ENCODE data around the gene ZBTB12. TPM values are rescaled to one million over a fixed set of nuclear protein-coding genes. Genes with fewer than 3 reads are reported as not detected.

Gene ZBTB12
- total and polyA plus RNA-seq, 2 of the 8 experiments (the other 6 are each of a cell fraction or from before 2014, with no cell fraction given), result 20.7 to 40.8 TPM

- Histone ChIP-seq H2BK5ac (ENCODE audit: low read depth, low read length) (no peak overlapping the region), H3K56ac (replicated peaks; ENCODE audit: insufficient read length, low read depth, low read length) (no peak overlapping the region), H2BK15ac (ENCODE audit: low read length) (no peak overlapping the region), H4K8ac (ENCODE audit: extremely low read depth, insufficient read depth, low read length) (no peak overlapping the region), H3K23ac (ENCODE audit: insufficient read length) (no peak overlapping the region), H3K9me3 (ENCODE audit: insufficient read depth in 2 of 2, low read depth in 1 of 2, low read length in 1 of 2) (no peaks in the 10 kb centered on the region), H3K79me1 (ENCODE audit: low read depth, low read length) (no peaks in the 10 kb centered on the region), H3K9ac (replicated peaks in 1 of 4; ENCODE audit: extremely low read depth in 1 of 4, low read depth in 3 of 4, low read length in 3 of 4) (no peak overlapping the region), H3K27ac (ENCODE audit: low read depth, low read length) (no peak overlapping the region), H2AK5ac (ENCODE audit: low read depth, low read length) (no peak overlapping the region), H2BK20ac (ENCODE audit: low read length) (no peak overlapping the region), H2BK120ac (replicated peaks; ENCODE audit: low read depth, low read length) (no peak overlapping the region), H3K14ac (ENCODE audit: insufficient read length) (no peak overlapping the region), H2BK12ac (ENCODE audit: low read depth, low read length) (no peak overlapping the region), H2AFZ (ENCODE audit: low read length) (no peak overlapping the region), H3K27me3 (replicated peaks in 1 of 4; ENCODE audit: control insufficient read depth in 3 of 4, extremely low read depth in 1 of 4, insufficient read depth in 3 of 4, low read length in 3 of 4) (no peaks in the 10 kb centered on the region), H4K91ac (replicated peaks; ENCODE audit: insufficient read length, low read length) (no peak overlapping the region), H3K36me3 (ENCODE audit: control insufficient read depth in 2 of 4, insufficient read depth in 4 of 4, low read length in 3 of 4) (no peaks in the 10 kb centered on the region), H4K20me1 (replicated peaks in 1 of 2; ENCODE audit: control insufficient read depth in 1 of 2, insufficient read depth in 2 of 2, low read length in 2 of 2) (no peaks in the 10 kb centered on the region), H3K23me2 (ENCODE audit: low read depth, low read length) (no peaks in the 10 kb centered on the region), H3K4me1 (replicated peaks in 1 of 4; ENCODE audit: control insufficient read depth in 3 of 4, insufficient read depth in 4 of 4, low read length in 3 of 4) (no peaks in the 10 kb centered on the region), H3K18ac (ENCODE audit: extremely low read depth, low read length) (no peak overlapping the region), H3K4me2 (ENCODE audit: insufficient read depth in 1 of 2, low read depth in 2 of 2, low read length in 2 of 2) (no peak overlapping the region), H3K4me3 (ENCODE audit: extremely low read depth in 1 of 4, insufficient read depth in 2 of 4, low read depth in 3 of 4, low read length in 4 of 4) (no peak overlapping the region), H3K4ac (replicated peaks; ENCODE audit: insufficient read length, low read depth, low read length) (no peak overlapping the region), H4K5ac (ENCODE audit: insufficient read length, low read depth, low read length) (no peak overlapping the region), H3K79me2 (ENCODE audit: control insufficient read depth in 1 of 2, insufficient read depth in 2 of 2, low read length in 2 of 2) (no peaks in the 10 kb centered on the region)
- DNase-seq (ENCODE audit: low read depth in 1 of 2, low spot score in 2 of 2) (no peak), FAIRE-seq (no peak)
- CTCF ChIA-PET (ENCODE audit: partially characterized antibody), result interaction anchor here (0.6 to 6.4 kb wide), 32 partner anchors 11 to 1777 kb away, joined by 3 to 43 read pairs (median 4); partner anchors contain the start of genes BAG6, CFB and EHMT2
- POLR2A ChIA-PET (ENCODE audit: partially characterized antibody), result interaction anchor here (0.6 to 1.6 kb wide), 6 partner anchors 15 to 193 kb away, joined by 3 to 6 read pairs (median 4); partner anchors contain the start of gene EHMT2
- WGBS, 2 experiments (ENCODE audit: extremely low coverage in 1 of 2, insufficient coverage in 1 of 2, insufficient read length in 1 of 2, insufficient replicate concordance in 2 of 2, low coverage in 1 of 2, low lambda C conversion rate in 2 of 2, missing lambda C conversion rate in 1 of 2), result 46% methylated on average over 5 of the region's 5 CpGs; no CpG with 5 or more reads in 1 of the 2 experiments
- TF ChIP-seq RAD21 (IDR thresholded peaks at IDR 0.05 in 1 of 2, conservative IDR thresholded peaks at IDR 0.05 in 1 of 2; ENCODE audit: low read depth in 2 of 2, low read length in 2 of 2) (peak; percentile 68 to 76), MAX (IDR thresholded peaks at IDR 0.05) (no peak), EZH2 (IDR thresholded peaks at IDR 0.05; ENCODE audit: low read depth, low read length, severe bottlenecking) (no peak), EGR1 (IDR thresholded peaks at IDR 0.05; ENCODE audit: borderline replicate concordance, low read depth, low read length) (no peak), SIX5 (IDR thresholded peaks at IDR 0.05; ENCODE audit: low read depth, low read length) (no peak), NANOG (IDR thresholded peaks at IDR 0.05; ENCODE audit: insufficient read depth, low read depth, low read length, poor library complexity, severe bottlenecking) (no peak), TCF12 (IDR thresholded peaks at IDR 0.05; ENCODE audit: low read depth, low read length) (no peak), EP300 (IDR thresholded peaks at IDR 0.05; ENCODE audit: borderline replicate concordance in 1 of 2, low read depth in 2 of 2, low read length in 2 of 2) (no peak), TBP (IDR thresholded peaks at IDR 0.05; ENCODE audit: low read depth, low read length) (no peak)
- TF ChIP-seq, protein P1, sequence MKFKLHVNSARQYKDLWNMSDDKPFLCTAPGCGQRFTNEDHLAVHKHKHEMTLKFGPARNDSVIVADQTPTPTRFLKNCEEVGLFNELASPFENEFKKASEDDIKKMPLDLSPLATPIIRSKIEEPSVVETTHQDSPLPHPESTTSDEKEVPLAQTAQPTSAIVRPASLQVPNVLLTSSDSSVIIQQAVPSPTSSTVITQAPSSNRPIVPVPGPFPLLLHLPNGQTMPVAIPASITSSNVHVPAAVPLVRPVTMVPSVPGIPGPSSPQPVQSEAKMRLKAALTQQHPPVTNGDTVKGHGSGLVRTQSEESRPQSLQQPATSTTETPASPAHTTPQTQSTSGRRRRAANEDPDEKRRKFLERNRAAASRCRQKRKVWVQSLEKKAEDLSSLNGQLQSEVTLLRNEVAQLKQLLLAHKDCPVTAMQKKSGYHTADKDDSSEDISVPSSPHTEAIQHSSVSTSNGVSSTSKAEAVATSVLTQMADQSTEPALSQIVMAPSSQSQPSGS (IDR thresholded peaks at IDR 0.05; ENCODE audit: low read length), result no peak
Observed at GRCh38 chr6:31922942-31923341, 21.1 kb upstream of the ZBTB12 start.
